Activated T-helper 1 cell treated with anti-CD3 and anti-CD28 coated beads, Interleukin-12 subunit alpha, Interleukin-12 subunit beta, Interleukin-2, Interleukin-4 antibody, amounts not matched to agents 30 ng/mL and 10 ng/mL and 1 ng/mL, durations not matched to agents 14 hours and 24 hours and 36 hours (primary cell): ENCODE data around the gene FGFBP1. TPM values are rescaled to one million over a fixed set of nuclear protein-coding genes. Genes with fewer than 3 reads are reported as not detected.
A peak's percentile ranks its signal among the peaks of the same experiment; 100 is the strongest.

ENCODE experiments used
- DNase-seq: peaks from one replicate; pipeline ENCODE4 v3.0.0; 2021; ENCODE audit warnings: low spot score
- H3K27ac Mint-ChIP-seq: one replicate; pipeline ENCODE4 v1.8.0; 2021; ENCODE audit warnings: mild to moderate bottlenecking, mixed read lengths
- H3K27me3 Mint-ChIP-seq: one replicate; pipeline ENCODE4 v1.8.0; 2022; ENCODE audit warnings: mild to moderate bottlenecking, moderate library complexity, mixed read lengths; ENCODE audit not compliant: insufficient read depth
- H3K36me3 Mint-ChIP-seq: one replicate; pipeline ENCODE4 v1.8.0; 2021; ENCODE audit warnings: low read depth, mixed read lengths
- H3K4me1 Mint-ChIP-seq: one replicate; pipeline ENCODE4 v1.8.0; 2021; ENCODE audit warnings: low read depth, mixed read lengths
- H3K4me3 Mint-ChIP-seq: one replicate; pipeline ENCODE4 v1.8.0; 2021; ENCODE audit warnings: mild to moderate bottlenecking, moderate library complexity, mixed read lengths
- H3K9me3 Mint-ChIP-seq: one replicate; pipeline ENCODE4 v1.8.0; 2021; ENCODE audit warnings: mixed read lengths
- intact Hi-C: fragments of 100-400 bp; cut with micrococcal nuclease; formaldehyde crosslinking; loops from one replicate; pipeline ENCODE4 v1.15.1; 2024
- total RNA-seq: library from RNA; stranded (reverse); gene quantifications from 2 replicates; pipeline ENCODE4 v1.2.3, GENCODE V29; 2022

The FGFBP1 gene
- total RNA-seq, 1 donor from 2014 or later = not detected

- Mint-ChIP-seq H3K36me3 (no peaks in the 10 kb centered on the region), H3K27ac (no peak overlapping the region), H3K27me3 (peaks cover 17% of the 10 kb centered on the region), H3K9me3 (peaks cover 4% of the 10 kb centered on the region), H3K4me1 (peaks cover 29% of the 10 kb centered on the region), H3K4me3 (peak overlapping the region; percentile 63)
- intact Hi-C loops = no loop called here
- DNase-seq = no peak
These were observed 23.4 kb upstream of the FGFBP1 start for GRCh38 chr4:15961781-15962510.

GRCh38 chr4:15958562-15958961 is 20.0 kb upstream of the FGFBP1 start:
- Mint-ChIP-seq H3K9me3 (no peaks in the 10 kb centered on the region), H3K4me3 (no peak overlapping the region), H3K4me1 (peaks cover 22% of the 10 kb centered on the region), H3K36me3 (no peaks in the 10 kb centered on the region), H3K27me3 (peaks cover 7% of the 10 kb centered on the region), H3K27ac (no peak overlapping the region)
- no peak for DNase-seq
- intact Hi-C loops = loop anchor here (5.0 kb wide), 1 partner anchor 306 kb away; no protein-coding TSS in a partner anchor

GRCh38 chr4:15956179-15956850 is 17.8 kb upstream of the FGFBP1 start:
- intact Hi-C loops = loop anchor here (1.0 to 5.0 kb wide), 7 partner anchors 74 to 725 kb away; no protein-coding TSS in a partner anchor
- H3K4me1 Mint-ChIP-seq = peaks cover 6% of the 10 kb centered on the region
- no peak overlapping the region for H3K4me3 Mint-ChIP-seq
- H3K9me3 Mint-ChIP-seq = no peaks in the 10 kb centered on the region
- peaks cover 11% of the 10 kb centered on the region for H3K27me3 Mint-ChIP-seq
- peak; percentile 61 for DNase-seq
- no peaks in the 10 kb centered on the region for H3K36me3 Mint-ChIP-seq
- no peak overlapping the region for H3K27ac Mint-ChIP-seq

GRCh38 chr4:15955670-15956069 is 17.1 kb upstream of the FGFBP1 start:
- H3K27me3 Mint-ChIP-seq = peaks cover 7% of the 10 kb centered on the region
- no peaks in the 10 kb centered on the region for H3K4me1 Mint-ChIP-seq
- intact Hi-C loops = loop anchor here (1.0 to 5.0 kb wide), 7 partner anchors 73 to 724 kb away; no protein-coding TSS in a partner anchor
- DNase-seq = no peak
- no peak overlapping the region for H3K4me3 Mint-ChIP-seq
- H3K27ac Mint-ChIP-seq = no peak overlapping the region
- no peaks in the 10 kb centered on the region for H3K9me3 Mint-ChIP-seq
- no peaks in the 10 kb centered on the region for H3K36me3 Mint-ChIP-seq

GRCh38 chr4:15953625-15954024 is 15.1 kb upstream of the FGFBP1 start:
- no peak overlapping the region for H3K27ac Mint-ChIP-seq
- intact Hi-C loops = no loop called here
- no peak overlapping the region for H3K4me3 Mint-ChIP-seq

GRCh38 chr4:15951781-15952180 is 13.2 kb upstream of the FGFBP1 start:
- peaks cover 10% of the 10 kb centered on the region for H3K27me3 Mint-ChIP-seq
- H3K4me1 Mint-ChIP-seq = no peaks in the 10 kb centered on the region
- no peak for DNase-seq
- H3K4me3 Mint-ChIP-seq = no peak overlapping the region
- no peak overlapping the region for H3K27ac Mint-ChIP-seq
- intact Hi-C loops = no loop called here
- no peaks in the 10 kb centered on the region for H3K36me3 Mint-ChIP-seq
- H3K9me3 Mint-ChIP-seq = no peaks in the 10 kb centered on the region

More at GRCh38 chr4:15953625-15954024, 15.1 kb upstream of the FGFBP1 start:
- Mint-ChIP-seq H3K36me3 (no peaks in the 10 kb centered on the region), H3K9me3 (no peaks in the 10 kb centered on the region), H3K4me1 (no peaks in the 10 kb centered on the region), H3K27me3 (peaks cover 6% of the 10 kb centered on the region)
- DNase-seq = no peak

- Mint-ChIP-seq H3K9me3 (no peaks in the 10 kb centered on the region), H3K27me3 (peaks cover 10% of the 10 kb centered on the region), H3K27ac (no peak overlapping the region), H3K4me3 (no peak overlapping the region), H3K4me1 (no peaks in the 10 kb centered on the region), H3K36me3 (no peaks in the 10 kb centered on the region)
- intact Hi-C loops = no loop called here
- no peak for DNase-seq
These were observed 10.3 kb upstream of the FGFBP1 start for GRCh38 chr4:15948826-15949225.

- intact Hi-C loops = no loop called here
- no peaks in the 10 kb centered on the region for H3K36me3 Mint-ChIP-seq
- no peaks in the 10 kb centered on the region for H3K4me1 Mint-ChIP-seq
- peaks cover 10% of the 10 kb centered on the region for H3K27me3 Mint-ChIP-seq
- DNase-seq = no peak
- H3K9me3 Mint-ChIP-seq = no peaks in the 10 kb centered on the region
- H3K27ac Mint-ChIP-seq = no peak overlapping the region
- H3K4me3 Mint-ChIP-seq = no peak overlapping the region
These were observed 9.1 kb upstream of the FGFBP1 start for GRCh38 chr4:15947684-15948083.

GRCh38 chr4:15945516-15945915 is 7.0 kb upstream of the FGFBP1 start:
- no peaks in the 10 kb centered on the region for H3K36me3 Mint-ChIP-seq
- intact Hi-C loops = no loop called here
- DNase-seq = no peak
- no peak overlapping the region for H3K4me3 Mint-ChIP-seq
- peaks cover 6% of the 10 kb centered on the region for H3K27me3 Mint-ChIP-seq
- no peaks in the 10 kb centered on the region for H3K9me3 Mint-ChIP-seq
- H3K27ac Mint-ChIP-seq = no peak overlapping the region
- no peaks in the 10 kb centered on the region for H3K4me1 Mint-ChIP-seq

GRCh38 chr4:15944895-15945294 is 6.4 kb upstream of the FGFBP1 start:
- Mint-ChIP-seq H3K4me1 (no peaks in the 10 kb centered on the region), H3K4me3 (no peak overlapping the region), H3K27ac (no peak overlapping the region), H3K27me3 (peaks cover 6% of the 10 kb centered on the region), H3K36me3 (no peaks in the 10 kb centered on the region), H3K9me3 (no peaks in the 10 kb centered on the region)
- intact Hi-C loops = no loop called here
- no peak for DNase-seq

- H3K36me3 Mint-ChIP-seq = no peaks in the 10 kb centered on the region
- DNase-seq = no peak
- H3K4me1 Mint-ChIP-seq = no peaks in the 10 kb centered on the region
- no peaks in the 10 kb centered on the region for H3K9me3 Mint-ChIP-seq
- intact Hi-C loops = no loop called here
- no peak overlapping the region for H3K27ac Mint-ChIP-seq
- H3K4me3 Mint-ChIP-seq = no peak overlapping the region
- peaks cover 11% of the 10 kb centered on the region for H3K27me3 Mint-ChIP-seq
These were observed 3.7 kb upstream of the FGFBP1 start for GRCh38 chr4:15942283-15942682.

- Mint-ChIP-seq H3K27ac (no peak overlapping the region), H3K9me3 (no peaks in the 10 kb centered on the region), H3K36me3 (no peaks in the 10 kb centered on the region), H3K4me3 (no peak overlapping the region), H3K4me1 (no peaks in the 10 kb centered on the region), H3K27me3 (peaks cover 12% of the 10 kb centered on the region)
- intact Hi-C loops = no loop called here
- DNase-seq = no peak
These were observed 358 bp downstream of the FGFBP1 start for GRCh38 chr4:15938182-15938581.

GRCh38 chr4:15936495-15936894 is 2.0 kb downstream of the FGFBP1 start:
- Mint-ChIP-seq H3K9me3 (no peaks in the 10 kb centered on the region), H3K27me3 (peaks cover 15% of the 10 kb centered on the region), H3K27ac (no peak overlapping the region), H3K4me1 (no peaks in the 10 kb centered on the region), H3K4me3 (no peak overlapping the region), H3K36me3 (no peaks in the 10 kb centered on the region)
- no peak for DNase-seq
- intact Hi-C loops = no loop called here
